Ramos (cell line): ENCODE data around the gene KIF18B.

ENCODE experiments used
- in situ Hi-C: fragments of 300-500 bp; cut with MboI; formaldehyde crosslinking; loops from one replicate; pipeline ENCODE4 v1.14.3; 2022; ENCODE audit warnings: low sequenced_read_pairs; ENCODE audit not compliant: unreplicated experiment

KIF18B gene

GRCh38 chr17:44907729-44908470, 39.7 kb downstream of the KIF18B start:
- in situ Hi-C loops: no loop called here

- in situ Hi-C loops: no loop called here
These were observed 40.5 kb downstream of the KIF18B start for GRCh38 chr17:44906763-44907728.

GRCh38 chr17:44906010-44906646, 41.4 kb downstream of the KIF18B start:
- in situ Hi-C loops: no loop called here

GRCh38 chr17:44905006-44906000, 42.3 kb downstream of the KIF18B start:
- in situ Hi-C loops: no loop called here

- in situ Hi-C loops: no loop called here
These were observed 43.3 kb downstream of the KIF18B start for GRCh38 chr17:44904001-44904984.

GRCh38 chr17:44903012-44903685, 44.4 kb downstream of the KIF18B start:
- in situ Hi-C loops: no loop called here

- in situ Hi-C loops: no loop called here
These were observed 45.3 kb downstream of the KIF18B start for GRCh38 chr17:44902135-44902760.

DNA sequence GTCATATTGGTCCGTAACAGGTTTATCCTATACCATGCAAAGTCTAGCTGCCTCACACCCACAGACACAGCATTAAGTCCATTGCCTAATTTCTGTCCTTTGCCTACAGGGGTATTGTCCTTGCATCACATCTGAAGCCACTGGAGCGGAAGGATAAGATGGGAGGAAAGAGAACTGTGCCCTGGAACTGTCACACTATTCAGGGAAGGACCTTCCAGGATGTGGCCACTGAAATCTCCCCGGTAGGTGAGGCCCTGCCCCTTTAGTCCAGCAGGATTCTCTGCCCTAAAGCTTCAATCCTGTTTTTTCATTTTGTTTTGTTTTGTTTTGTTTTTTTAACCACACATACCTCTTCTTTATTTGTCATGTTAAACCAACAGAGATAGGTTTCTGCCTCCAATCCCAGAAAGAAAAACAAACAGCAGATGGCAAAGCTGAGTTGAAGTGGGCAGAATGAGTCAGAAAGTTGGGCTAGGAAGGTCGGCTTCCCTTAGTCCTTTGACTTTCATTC, 46.1 kb downstream of the KIF18B start:
- in situ Hi-C loops: no loop called here

DNA sequence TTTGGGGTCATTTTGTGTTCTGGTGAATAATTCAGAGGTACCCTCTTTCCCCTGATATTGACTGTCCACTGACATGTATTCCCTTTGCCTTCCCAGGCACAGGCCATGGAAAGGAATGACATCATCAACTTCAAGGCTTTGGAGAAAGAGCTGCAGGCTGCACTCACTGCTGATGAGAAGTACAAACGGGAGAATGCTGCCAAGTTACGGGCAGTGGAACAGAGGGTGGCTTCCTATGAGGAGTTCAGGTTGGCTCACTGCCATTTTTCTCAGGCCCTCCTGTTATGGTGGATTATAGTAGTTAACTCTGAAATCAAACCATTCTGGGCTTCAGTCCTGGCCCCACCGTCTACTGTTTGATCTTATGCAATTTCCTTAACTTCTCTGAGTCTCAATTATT, 46.7 kb downstream of the KIF18B start:
- in situ Hi-C loops: no loop called here

- in situ Hi-C loops: no loop called here
These were observed 48.3 kb downstream of the KIF18B start, which contains the start of gene EFTUD2 for GRCh38 chr17:44899074-44899782. Gene EFTUD2 (minus strand): TSS chr17:44899445. CDS start chr17:44894521, 4,924 bp downstream.

DNA sequence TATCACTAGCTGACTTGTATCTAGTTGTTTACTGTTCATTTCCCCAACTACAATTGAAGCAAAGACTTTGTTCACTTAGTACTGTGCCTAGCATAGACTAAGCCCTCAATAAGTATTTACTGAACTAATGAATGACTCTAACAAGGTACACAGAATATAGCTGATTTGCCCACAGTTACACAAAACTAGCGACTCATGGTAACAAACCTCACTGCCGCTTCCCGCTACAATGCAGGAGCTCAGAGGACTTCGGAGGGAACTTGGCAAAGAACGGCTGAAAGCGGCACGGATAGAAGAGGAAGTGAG, 48.9 kb downstream of the KIF18B start:
- in situ Hi-C loops: no loop called here

DNA sequence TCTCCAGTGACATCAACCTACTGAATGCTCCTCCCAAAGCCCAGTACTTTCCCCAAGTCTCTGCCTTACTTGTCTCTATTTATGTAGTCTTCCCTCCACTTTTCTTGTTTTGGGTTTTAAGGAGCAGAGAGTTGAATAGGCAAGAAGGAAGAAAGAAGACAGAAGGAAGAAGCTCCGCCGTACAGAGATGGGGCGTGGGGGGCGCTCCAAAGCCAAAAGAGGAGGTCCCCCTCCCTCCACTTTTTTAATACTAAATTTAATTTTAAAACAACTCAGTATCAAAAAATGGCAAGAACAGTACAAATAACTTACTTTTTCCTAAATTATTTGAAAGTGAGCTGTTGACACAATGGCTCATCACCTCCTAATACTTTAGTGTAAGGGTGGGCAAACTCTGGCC, 52.9 kb downstream of the KIF18B start:
- in situ Hi-C loops: no loop called here

- in situ Hi-C loops: no loop called here
These were observed 55.3 kb downstream of the KIF18B start for GRCh38 chr17:44892250-44892649.

GRCh38 chr17:44889003-44889402, 58.6 kb downstream of the KIF18B start:
- in situ Hi-C loops: no loop called here

DNA sequence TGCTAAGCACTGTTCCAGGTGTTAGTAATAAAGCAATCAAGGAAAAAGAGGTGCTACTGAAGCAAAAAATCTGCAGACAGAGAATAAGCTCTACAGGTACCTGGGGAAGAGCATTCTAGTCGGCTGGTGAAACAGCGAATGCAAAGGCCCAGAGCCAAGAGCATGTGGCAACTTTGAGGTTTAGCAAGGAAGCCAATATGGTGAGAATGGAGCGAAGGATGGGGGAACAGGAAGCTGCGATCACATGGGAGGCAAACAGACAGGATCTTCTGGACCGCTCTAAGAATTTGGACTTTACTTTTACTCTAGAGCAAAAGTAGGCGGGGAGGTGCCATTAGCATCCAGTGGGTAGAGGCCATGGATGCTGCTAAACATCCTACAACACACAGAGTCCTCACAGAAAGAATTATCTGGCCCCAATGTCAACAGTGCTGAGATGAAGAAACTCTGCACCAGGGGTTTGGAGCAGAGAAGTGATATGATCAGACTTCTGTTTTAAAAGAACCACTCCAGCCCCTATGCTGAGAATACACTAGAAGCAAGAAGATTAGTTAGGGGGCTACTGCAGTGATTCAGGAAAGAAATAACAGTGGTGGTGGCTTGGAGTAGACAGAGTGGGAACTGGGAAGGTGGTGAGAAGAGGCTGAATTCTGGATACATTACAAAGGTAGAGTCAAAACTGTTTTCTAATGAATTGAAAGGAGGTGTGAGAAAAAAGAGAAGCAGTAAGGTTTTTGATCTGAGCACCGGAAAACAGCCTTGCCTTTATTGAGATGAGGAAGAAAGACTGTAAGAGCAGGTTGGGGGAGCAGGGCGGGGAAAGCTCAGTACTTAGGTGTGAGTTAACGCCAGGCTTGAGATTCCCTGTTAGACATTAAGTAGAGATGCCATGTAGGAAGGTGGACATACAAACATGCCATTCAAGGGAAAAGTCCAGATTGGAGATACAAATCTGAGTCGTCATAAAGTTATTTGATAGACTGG, 59.3 kb downstream of the KIF18B start:
- in situ Hi-C loops: no loop called here

- in situ Hi-C loops: no loop called here
These were observed 60.6 kb downstream of the KIF18B start for GRCh38 chr17:44887016-44887415.
